GM12878 (cell line): ENCODE measurements around the gene SELENOM. TPM values are rescaled to one million over a fixed set of nuclear protein-coding genes. Genes with fewer than 3 reads are reported as not detected.

ENCODE experiments used
- ATAC-seq: fragments of 200-7000 bp; cut with Tn5 transposase; 3 replicates; pipeline ENCODE4 v1.9.1; 2020; ENCODE audit warnings: mild to moderate bottlenecking, moderate library complexity
- BruUV-seq: library from RNA; stranded (reverse); fragments of 400-500 nt; replicated peaks from 2 replicates; lab custom pipeline; 2021; lab: Mats Ljungman, UMichigan
- CTCF ChIA-PET: fragments of 300-600 bp; sonication (Branson Sonifier 250); formaldehyde crosslinking; extraction: SDS; loops from one replicate; lab custom pipeline; 2021; ENCODE audit warnings: inconsistent platforms; lab: Yijun Ruan, JAX
- POLR2A ChIA-PET: fragments of 350-600 bp; formaldehyde crosslinking; extraction: SDS; loops from one replicate; lab custom pipeline; 2021; ENCODE audit warnings: inconsistent platforms; lab: Charles Lee
- RAD21 ChIA-PET: fragments of 300-600 bp; sonication (Branson Sonifier 250); formaldehyde crosslinking; loops from one replicate; lab custom pipeline; 2023; ENCODE audit warnings: antibody characterized with exemption; ENCODE audit not compliant: unreplicated experiment; lab: Charles Lee
- SMC1A ChIA-PET: fragments of 300-600 bp; sonication (Branson Sonifier 250); formaldehyde crosslinking; loops from one replicate; lab custom pipeline; 2023; ENCODE audit not compliant: unreplicated experiment, uncharacterized antibody; lab: Charles Lee
- DNase-seq: peaks from one replicate; pipeline ENCODE4 v3.0.0-alpha.2; 2011; ENCODE audit warnings: low read depth, low spot score
- FAIRE-seq: peaks from 3 replicates; lab custom pipeline; 2011; peaks lifted over from hg19 to GRCh38; lab: Jason Lieb, UNC
- H2AFZ ChIP-seq: 2 replicates; pipeline ENCODE4 v1.6.0; 2011; ENCODE audit warnings: low read depth, low read length, control low read depth; ENCODE audit not compliant: control insufficient read depth
- H3K27ac ChIP-seq: 2 replicates; pipeline ENCODE4 v1.5.1; 2011; ENCODE audit warnings: control low read depth; ENCODE audit not compliant: control insufficient read depth, insufficient read depth
- H3K27me3 ChIP-seq, 2 experiments: replicated peaks in 1 of 2; 2 replicates each; pipeline versions ENCODE4 v1.6.0 to v1.6.1; 2011; ENCODE audit warnings: low read length in 1 of 2; ENCODE audit not compliant: control insufficient read depth in 2 of 2, insufficient read depth in 2 of 2
- H3K36me3 ChIP-seq, 2 experiments: 2 replicates each; pipeline ENCODE4 v1.5.1; 2011; ENCODE audit warnings: low read length in 1 of 2; ENCODE audit not compliant: control insufficient read depth in 2 of 2, insufficient read depth in 2 of 2
- H3K4me1 ChIP-seq: 2 replicates; pipeline ENCODE4 v1.6.1; 2011; ENCODE audit warnings: mild to moderate bottlenecking, low read length, moderate library complexity, mixed read lengths; ENCODE audit not compliant: control insufficient read depth, insufficient read depth
- H3K4me2 ChIP-seq: 2 replicates; pipeline ENCODE4 v1.6.0; 2011; ENCODE audit warnings: control low read depth; ENCODE audit not compliant: control insufficient read depth, insufficient read depth
- H3K4me3 ChIP-seq: fragments of 200-600 bp; sonication (generic); 2 replicates; pipeline ENCODE4 v1.5.1; 2016
- H3K79me2 ChIP-seq: 2 replicates; pipeline ENCODE4 v1.6.0; 2011; ENCODE audit warnings: low read length; ENCODE audit not compliant: control insufficient read depth, insufficient read depth
- H3K9ac ChIP-seq: 2 replicates; pipeline ENCODE4 v1.8.0; 2011; ENCODE audit warnings: low read length, control low read depth, mixed read lengths; ENCODE audit not compliant: control insufficient read depth, insufficient read depth
- H3K9me3 ChIP-seq: replicated peaks from 3 replicates; pipeline ENCODE4 v1.5.1; 2011; ENCODE audit warnings: mild to moderate bottlenecking, low read length; ENCODE audit not compliant: control insufficient read depth, insufficient read depth
- H4K20me1 ChIP-seq: 2 replicates; pipeline ENCODE4 v1.6.0; 2011; ENCODE audit not compliant: control insufficient read depth, insufficient read depth
- BRCA1 ChIP-seq: IDR thresholded peaks from 2 replicates; pipeline ENCODE4 v1.6.1; 2011; ENCODE audit warnings: low read depth, low read length, improper control_type of control experiment
- TCF3 ChIP-seq: IDR thresholded peaks from 2 replicates; pipeline ENCODE4 v1.6.1; 2012; ENCODE audit warnings: low read depth, mild to moderate bottlenecking, low read length, borderline replicate concordance; ENCODE audit not compliant: insufficient read depth
- WGBS: methylation state at CpG from one replicate; pipeline ENCODE4 v1.1.6; 2016; ENCODE audit warnings: low lambda C conversion rate; ENCODE audit not compliant: insufficient replicate concordance, insufficient coverage; ENCODE audit errors: missing lambda C conversion rate; 5-methylcytosine and 5-hydroxymethylcytosine counted together
- in situ Hi-C: fragments of 300-500 bp; cut with MboI; formaldehyde crosslinking; loops from 9 replicates; pipeline ENCODE4 v1.14.3; 2018; ENCODE audit warnings: mixed read lengths
- intact Hi-C: fragments of 100-400 bp; cut with micrococcal nuclease; formaldehyde crosslinking; loops from one replicate; pipeline ENCODE4 v1.14.2; 2022; ENCODE audit not compliant: unreplicated experiment
- polyA plus RNA-seq, 11 experiments: library from polyadenylated mRNA; depleted of rRNA in 4 of 11; unstranded in 6 of 11; stranded (reverse) in 5 of 11; fragments of >200 nt; fragmentation: Nextera tagmentation in 4 of 11; fragmentation: Illumina TruSeq in 1 of 11; extraction: Ambion mirVana in 4 of 11; extraction: Trizol in 1 of 11; gene quantifications; 1 replicate in 1 of 11; 2 replicates in 10 of 11; pipeline versions ENCODE4 v1.2.1 to v1.2.3, GENCODE V29; 2011 to 2016; ENCODE audit warnings: inconsistent platforms in 2 of 11, missing spikeins in 2 of 11, low read depth in 1 of 11
- total RNA-seq, 4 experiments: library from RNA; depleted of rRNA in 3 of 4; stranded (reverse); fragments of >200 nt in 3 of 4; fragmentation: Illumina TruSeq in 1 of 4; extraction: Trizol in 1 of 4; gene quantifications; 2 replicates each; pipeline versions ENCODE4 v1.2.1 to v1.2.3, GENCODE V29; 2013 to 2021

SELENOM gene
- total and polyA plus RNA-seq, 10 of the 15 experiments (the other 5 are each of a cell fraction or from before 2014, with no cell fraction given): 0.80 to 8.3 (median 2.0) TPM

DNA sequence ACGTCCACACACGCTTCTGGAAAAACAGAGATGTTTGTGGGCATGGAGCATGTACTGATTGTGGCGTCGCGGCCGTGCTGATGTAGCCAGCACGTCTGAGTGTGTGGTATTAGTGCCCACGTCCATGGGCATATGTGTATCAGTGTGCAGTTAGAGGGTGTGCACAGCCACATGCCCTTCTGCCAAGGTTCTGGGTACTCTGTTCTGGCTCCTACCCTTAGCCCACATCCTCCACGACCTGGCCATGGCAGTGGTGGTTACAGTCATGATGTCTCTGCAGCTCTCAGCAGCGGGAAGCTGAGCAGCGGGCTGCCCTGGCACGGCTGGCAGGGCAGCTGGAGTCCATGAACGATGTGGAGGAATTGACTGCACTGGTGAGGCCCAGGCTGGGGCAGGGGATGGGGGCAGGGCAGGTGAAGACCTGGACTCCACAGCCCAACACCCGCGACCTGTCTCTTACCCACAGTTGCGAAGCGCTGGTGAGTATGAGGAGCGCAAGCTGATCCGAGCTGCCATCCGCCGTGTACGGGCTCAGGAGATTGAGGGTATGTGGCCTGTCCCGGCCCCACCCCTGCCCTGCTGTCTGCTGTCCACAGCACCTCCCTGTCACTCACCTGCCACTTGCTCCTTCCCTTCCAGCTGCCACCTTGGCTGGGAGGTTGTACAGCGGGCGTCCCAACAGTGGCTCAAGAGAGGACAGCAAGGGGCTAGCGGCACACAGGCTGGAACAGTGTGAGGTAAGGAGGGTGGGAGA is 19.0 kb downstream of the SELENOM start (continued):
- no peak for TF ChIP-seq TCF3

DNA sequence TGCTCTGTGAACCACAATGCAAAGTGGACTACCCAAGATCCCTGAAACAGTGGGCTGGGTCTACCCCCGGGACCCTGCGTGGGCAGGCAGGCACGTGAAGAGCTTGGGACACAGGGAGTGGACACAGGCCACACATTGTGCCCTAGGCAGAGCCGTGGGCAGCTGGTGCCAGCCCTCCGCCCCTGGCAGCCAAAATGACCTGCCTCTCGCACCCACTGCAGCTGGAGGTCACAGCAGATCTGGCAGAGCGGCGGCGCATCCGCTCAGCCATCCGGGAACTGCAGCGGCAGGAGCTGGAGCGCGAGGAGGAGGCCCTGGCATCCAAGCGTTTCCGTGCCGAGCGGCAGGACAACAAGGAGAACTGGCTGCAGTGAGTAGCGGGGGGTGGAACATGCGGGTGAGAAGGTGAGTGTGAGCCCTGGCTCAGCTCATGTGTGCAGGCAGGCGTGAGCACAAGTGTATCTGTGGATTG is 19.6 kb downstream of the SELENOM start:
- peaks cover 15% of the 10 kb centered on the region for H3K4me1 ChIP-seq
- no peaks in the 10 kb centered on the region for H3K9me3 ChIP-seq
- H3K27me3 ChIP-seq: no peaks in the 10 kb centered on the region
- H2AFZ ChIP-seq: no peak overlapping the region
- ChIA-PET POLR2A (no interaction called here), RAD21 (interaction anchor here (1.0 kb wide), 2 partner anchors 124 to 185 kb away, joined by 3 read pairs; partner anchors contain the start of gene LIMK2), CTCF (interaction anchor here (0.9 to 7.9 kb wide), 4 partner anchors 8 to 167 kb away, joined by 3 to 59 read pairs (median 4); no protein-coding TSS in a partner anchor), SMC1A (no interaction called here)
- H3K36me3 ChIP-seq: peaks cover 0 to 10% of the 10 kb centered on the region in 2 experiments; a peak in 2 of 4 replicates
- WGBS: 91% methylated on average over 21 of the region's 21 CpGs
- H4K20me1 ChIP-seq: no peaks in the 10 kb centered on the region
- TF ChIP-seq BRCA1: no peak
- BruUV-seq: no TSS peak
- H3K4me2 ChIP-seq: no peak overlapping the region
- peaks cover 11% of the 10 kb centered on the region for H3K79me2 ChIP-seq
- intact Hi-C loops: loop anchor here (5.0 to 10.0 kb wide), 3 partner anchors 207 to 453 kb away; partner anchors contain the start of genes PIK3IP1 and SLC35E4
- no peak overlapping the region for H3K4me3 ChIP-seq
- FAIRE-seq (no peak), DNase-seq (no peak), ATAC-seq (no peak)
- in situ Hi-C loops: no loop called here
- H3K9ac ChIP-seq: no peak overlapping the region
- no peak overlapping the region for H3K27ac ChIP-seq
